ENCODE data around the gene INAFM2. TPM values are rescaled to one million over a fixed set of nuclear protein-coding genes. Genes with fewer than 3 reads are reported as not detected.

INAFM2 gene
- total RNA-seq, 3 donors from 2014 or later = 15.6 to 120 (median 21.1) TPM

GRCh38 chr15:40320931-40321371 is 2.5 kb upstream of the INAFM2 start:
- H3K36me3 ChIP-seq (ENCODE audit: low read depth) = no peaks in the 10 kb centered on the region
- peak; percentile 38 for ATAC-seq
- H3K4me3 ChIP-seq = no peak overlapping the region
- no peaks in the 10 kb centered on the region for H3K9me3 ChIP-seq
- TF ChIP-seq CTCF (IDR thresholded peaks at IDR 0.05) = peak; percentile 84
- DNase-seq = peak in 1 of 3 donors; percentile 80
- intact Hi-C loops (cut with DNase I, micrococcal nuclease) = no loop called here
- peaks cover 16% of the 10 kb centered on the region for H3K4me1 ChIP-seq (ENCODE audit: low read depth)

GRCh38 chr15:40322531-40323238 is 807 bp upstream of the INAFM2 start:
- no peak for TF ChIP-seq CTCF (IDR thresholded peaks at IDR 0.05)
- H3K4me1 ChIP-seq (ENCODE audit: low read depth) = peaks cover 16% of the 10 kb centered on the region
- no peaks in the 10 kb centered on the region for H3K9me3 ChIP-seq
- ATAC-seq (no peak), DNase-seq (peak in 1 of 3 donors; percentile 74)
- intact Hi-C loops (cut with DNase I, micrococcal nuclease) = no loop called here
- no peaks in the 10 kb centered on the region for H3K36me3 ChIP-seq (ENCODE audit: low read depth)
- H3K4me3 ChIP-seq = no peak overlapping the region

GRCh38 chr15:40323953-40324937 is 753 bp downstream of the INAFM2 start:
- H3K9me3 ChIP-seq = no peaks in the 10 kb centered on the region
- peak overlapping the region; percentile 72 for H3K4me3 ChIP-seq
- no peaks in the 10 kb centered on the region for H3K36me3 ChIP-seq (ENCODE audit: low read depth)
- no peak for ATAC-seq
- no peak for TF ChIP-seq CTCF (IDR thresholded peaks at IDR 0.05)
- peak in 2 of 3 donors; percentile 64 to 67 for DNase-seq
- intact Hi-C loops (cut with DNase I, micrococcal nuclease) = no loop called here
- H3K4me1 ChIP-seq (ENCODE audit: low read depth) = peaks cover 16% of the 10 kb centered on the region

GRCh38 chr15:40325188-40325587 is 1.7 kb downstream of the INAFM2 start:
- ATAC-seq (no peak), DNase-seq (no peak)
- no peak for TF ChIP-seq CTCF (IDR thresholded peaks at IDR 0.05)
- H3K4me1 ChIP-seq (ENCODE audit: low read depth) = peaks cover 16% of the 10 kb centered on the region
- no peaks in the 10 kb centered on the region for H3K36me3 ChIP-seq (ENCODE audit: low read depth)
- H3K4me3 ChIP-seq = no peak overlapping the region
- no peaks in the 10 kb centered on the region for H3K9me3 ChIP-seq
- intact Hi-C loops (cut with DNase I, micrococcal nuclease) = no loop called here

- ATAC-seq = no peak
Observed at GRCh38 chr15:40325700-40326099, 2.2 kb downstream of the INAFM2 start.

More at GRCh38 chr15:40325700-40326099, 2.2 kb downstream of the INAFM2 start:
- DNase-seq = no peak
- H3K9me3 ChIP-seq = no peaks in the 10 kb centered on the region
- H3K4me1 ChIP-seq (ENCODE audit: low read depth) = peaks cover 16% of the 10 kb centered on the region
- intact Hi-C loops (cut with DNase I, micrococcal nuclease) = no loop called here
- TF ChIP-seq CTCF (IDR thresholded peaks at IDR 0.05) = no peak
- no peaks in the 10 kb centered on the region for H3K36me3 ChIP-seq (ENCODE audit: low read depth)
- no peak overlapping the region for H3K4me3 ChIP-seq

All from mucosa of descending colon (tissue), 3 donors.